K562 (cell line): ENCODE measurements around the gene XRN1.

Experiments used
- EP300 ChIP-seq: IDR thresholded peaks from 2 replicates; pipeline ENCODE4 v1.6.1; 2012; ENCODE audit warnings: low read length, improper control_type of control experiment
- POLR2A ChIP-seq: fragments of 450-650 bp; conservative IDR thresholded peaks from 2 replicates; pipeline ENCODE4 v1.6.1; 2016
- SP2 ChIP-seq: IDR thresholded peaks from 2 replicates; pipeline ENCODE4 v1.6.1; 2011; ENCODE audit warnings: mild to moderate bottlenecking, low read depth, low read length, moderate library complexity; ENCODE audit not compliant: poor library complexity, severe bottlenecking; ENCODE audit errors: extremely low read depth
- TCF7 ChIP-seq: sonication (generic); IDR thresholded peaks from 2 replicates; pipeline ENCODE4 v1.6.1; 2016; ENCODE audit warnings: antibody characterized with exemption, borderline replicate concordance
- TCF7L2 ChIP-seq: fragments of 150-350 bp; IDR thresholded peaks from 2 replicates; pipeline ENCODE4 v1.6.1; 2016; ENCODE audit warnings: low read depth, mild to moderate bottlenecking, low read length, moderate library complexity
- XRCC4 ChIP-seq: IDR thresholded peaks from one replicate; pipeline ENCODE4 v1.6.1; 2011; ENCODE audit not compliant: insufficient read depth, insufficient read length; ENCODE audit errors: extremely low read depth
- ZFPM2 ChIP-seq: fragments of 250-450 bp; sonication (Bioruptor Pico); IDR thresholded peaks from 2 replicates; pipeline ENCODE4 v1.5.1; 2022; ENCODE audit warnings: mild to moderate bottlenecking
- ZNF282 ChIP-seq: sonication (generic); formaldehyde crosslinking; IDR thresholded peaks from 2 replicates; pipeline ENCODE4 v1.8.1; 2023; ENCODE audit warnings: missing genetic modification reagents
- ZNF644 ChIP-seq: fragments of 200-800 bp; sonication (Bioruptor generic); IDR thresholded peaks from 2 replicates; pipeline ENCODE4 v1.6.1; 2016; ENCODE audit warnings: low read depth, missing genetic modification characterization, missing compliant biosample characterization
- TF ChIP-seq, protein P1 (sequence below), 2 experiments: fragments of 450-650 bp; formaldehyde crosslinking in 1 of 2; IDR thresholded peaks; 2 replicates each; pipeline versions ENCODE4 v1.4.0 to v1.6.1; 2014 to 2020; ENCODE audit warnings: mild to moderate bottlenecking in 2 of 2, borderline replicate concordance in 1 of 2, low read depth in 1 of 2
- TF ChIP-seq, protein P2 (sequence below), 2 experiments: fragments of 450-650 bp in 1 of 2; sonication (generic) in 1 of 2; formaldehyde crosslinking in 1 of 2; IDR thresholded peaks in 1 of 2; conservative IDR thresholded peaks in 1 of 2; 2 replicates each; pipeline versions ENCODE4 v1.6.1 to v1.8.1; 2016 to 2023; ENCODE audit warnings: mild to moderate bottlenecking in 2 of 2, moderate library complexity in 2 of 2, inconsistent platforms in 1 of 2, missing genetic modification reagents in 1 of 2
- TF ChIP-seq, protein P3 (sequence below): sonication (generic); formaldehyde crosslinking; IDR thresholded peaks from 2 replicates; pipeline ENCODE4 v1.5.0; 2020; ENCODE audit warnings: missing genetic modification reagents
- TF ChIP-seq, protein P4 (sequence below), 3 experiments: IDR thresholded peaks in 2 of 3; conservative IDR thresholded peaks in 1 of 3; 2 replicates each; pipeline ENCODE4 v1.5.1; 2011 to 2012; ENCODE audit warnings: low read length in 3 of 3, mild to moderate bottlenecking in 3 of 3, control low read depth in 2 of 3, improper control_type of control experiment in 1 of 3, inconsistent platforms in 1 of 3, low read depth in 1 of 3, mixed read lengths in 1 of 3, moderate library complexity in 1 of 3; ENCODE audit not compliant: insufficient read depth in 2 of 3

DNA sequence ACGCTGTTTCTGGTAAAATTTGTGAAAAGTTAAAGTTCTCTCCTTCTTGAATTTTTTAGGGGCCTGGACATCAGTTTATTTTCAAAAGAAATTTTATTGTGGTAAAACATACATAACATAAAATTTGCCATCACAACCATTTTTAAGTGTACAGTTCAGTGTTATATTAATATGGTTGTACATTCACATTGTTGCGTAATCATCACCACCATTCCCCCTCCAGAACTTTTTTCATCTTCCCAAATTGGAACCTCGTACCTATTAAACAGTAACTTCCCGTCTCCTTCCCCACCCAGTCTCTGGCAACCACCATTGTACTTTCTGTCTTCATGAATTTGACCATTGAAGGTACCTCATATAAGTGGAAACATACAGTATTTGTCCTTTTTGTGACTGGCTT is 23.0 kb upstream of the XRN1 start:
- TF ChIP-seq, protein P1, sequence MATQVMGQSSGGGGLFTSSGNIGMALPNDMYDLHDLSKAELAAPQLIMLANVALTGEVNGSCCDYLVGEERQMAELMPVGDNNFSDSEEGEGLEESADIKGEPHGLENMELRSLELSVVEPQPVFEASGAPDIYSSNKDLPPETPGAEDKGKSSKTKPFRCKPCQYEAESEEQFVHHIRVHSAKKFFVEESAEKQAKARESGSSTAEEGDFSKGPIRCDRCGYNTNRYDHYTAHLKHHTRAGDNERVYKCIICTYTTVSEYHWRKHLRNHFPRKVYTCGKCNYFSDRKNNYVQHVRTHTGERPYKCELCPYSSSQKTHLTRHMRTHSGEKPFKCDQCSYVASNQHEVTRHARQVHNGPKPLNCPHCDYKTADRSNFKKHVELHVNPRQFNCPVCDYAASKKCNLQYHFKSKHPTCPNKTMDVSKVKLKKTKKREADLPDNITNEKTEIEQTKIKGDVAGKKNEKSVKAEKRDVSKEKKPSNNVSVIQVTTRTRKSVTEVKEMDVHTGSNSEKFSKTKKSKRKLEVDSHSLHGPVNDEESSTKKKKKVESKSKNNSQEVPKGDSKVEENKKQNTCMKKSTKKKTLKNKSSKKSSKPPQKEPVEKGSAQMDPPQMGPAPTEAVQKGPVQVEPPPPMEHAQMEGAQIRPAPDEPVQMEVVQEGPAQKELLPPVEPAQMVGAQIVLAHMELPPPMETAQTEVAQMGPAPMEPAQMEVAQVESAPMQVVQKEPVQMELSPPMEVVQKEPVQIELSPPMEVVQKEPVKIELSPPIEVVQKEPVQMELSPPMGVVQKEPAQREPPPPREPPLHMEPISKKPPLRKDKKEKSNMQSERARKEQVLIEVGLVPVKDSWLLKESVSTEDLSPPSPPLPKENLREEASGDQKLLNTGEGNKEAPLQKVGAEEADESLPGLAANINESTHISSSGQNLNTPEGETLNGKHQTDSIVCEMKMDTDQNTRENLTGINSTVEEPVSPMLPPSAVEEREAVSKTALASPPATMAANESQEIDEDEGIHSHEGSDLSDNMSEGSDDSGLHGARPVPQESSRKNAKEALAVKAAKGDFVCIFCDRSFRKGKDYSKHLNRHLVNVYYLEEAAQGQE (IDR thresholded peaks at IDR 0.05; ENCODE audit: borderline replicate concordance): no peak
- TF ChIP-seq, protein P1 (CRISPR knock-in tag; IDR thresholded peaks at IDR 0.05; ENCODE audit: low read depth): no peak
- TF ChIP-seq EP300: no peak
- TF ChIP-seq POLR2A: no peak
- TF ChIP-seq, protein P2, sequence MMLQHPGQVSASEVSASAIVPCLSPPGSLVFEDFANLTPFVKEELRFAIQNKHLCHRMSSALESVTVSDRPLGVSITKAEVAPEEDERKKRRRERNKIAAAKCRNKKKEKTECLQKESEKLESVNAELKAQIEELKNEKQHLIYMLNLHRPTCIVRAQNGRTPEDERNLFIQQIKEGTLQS (IDR thresholded peaks at IDR 0.05): peak; percentile 24; the same call in 1 of the 2 replicates
- TF ChIP-seq, protein P2 (CRISPR knock-in tag; conservative IDR thresholded peaks at IDR 0.05): no peak
- TF ChIP-seq, protein P3, sequence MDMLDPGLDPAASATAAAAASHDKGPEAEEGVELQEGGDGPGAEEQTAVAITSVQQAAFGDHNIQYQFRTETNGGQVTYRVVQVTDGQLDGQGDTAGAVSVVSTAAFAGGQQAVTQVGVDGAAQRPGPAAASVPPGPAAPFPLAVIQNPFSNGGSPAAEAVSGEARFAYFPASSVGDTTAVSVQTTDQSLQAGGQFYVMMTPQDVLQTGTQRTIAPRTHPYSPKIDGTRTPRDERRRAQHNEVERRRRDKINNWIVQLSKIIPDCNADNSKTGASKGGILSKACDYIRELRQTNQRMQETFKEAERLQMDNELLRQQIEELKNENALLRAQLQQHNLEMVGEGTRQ (CRISPR knock-in tag): no peak
- TF ChIP-seq ZNF644 (tag): no peak
- no peak for TF ChIP-seq TCF7
- TF ChIP-seq TCF7L2: no peak
- TF ChIP-seq SP2: no peak
- TF ChIP-seq ZNF282 (CRISPR knock-in tag): no peak
- TF ChIP-seq, protein P4, sequence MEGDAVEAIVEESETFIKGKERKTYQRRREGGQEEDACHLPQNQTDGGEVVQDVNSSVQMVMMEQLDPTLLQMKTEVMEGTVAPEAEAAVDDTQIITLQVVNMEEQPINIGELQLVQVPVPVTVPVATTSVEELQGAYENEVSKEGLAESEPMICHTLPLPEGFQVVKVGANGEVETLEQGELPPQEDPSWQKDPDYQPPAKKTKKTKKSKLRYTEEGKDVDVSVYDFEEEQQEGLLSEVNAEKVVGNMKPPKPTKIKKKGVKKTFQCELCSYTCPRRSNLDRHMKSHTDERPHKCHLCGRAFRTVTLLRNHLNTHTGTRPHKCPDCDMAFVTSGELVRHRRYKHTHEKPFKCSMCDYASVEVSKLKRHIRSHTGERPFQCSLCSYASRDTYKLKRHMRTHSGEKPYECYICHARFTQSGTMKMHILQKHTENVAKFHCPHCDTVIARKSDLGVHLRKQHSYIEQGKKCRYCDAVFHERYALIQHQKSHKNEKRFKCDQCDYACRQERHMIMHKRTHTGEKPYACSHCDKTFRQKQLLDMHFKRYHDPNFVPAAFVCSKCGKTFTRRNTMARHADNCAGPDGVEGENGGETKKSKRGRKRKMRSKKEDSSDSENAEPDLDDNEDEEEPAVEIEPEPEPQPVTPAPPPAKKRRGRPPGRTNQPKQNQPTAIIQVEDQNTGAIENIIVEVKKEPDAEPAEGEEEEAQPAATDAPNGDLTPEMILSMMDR (IDR thresholded peaks at IDR 0.05 in 2 of 3, conservative IDR thresholded peaks at IDR 0.05 in 1 of 3; ENCODE audit: insufficient read depth in 2 of 3, low read depth in 1 of 3, low read length in 3 of 3): no peak
- TF ChIP-seq ZFPM2: no peak
- TF ChIP-seq XRCC4: no peak
